ENCODE data around the gene NEDD4L.
A peak's percentile ranks its signal among the peaks of the same experiment; 100 is the strongest.

Gene NEDD4L

GRCh38 chr18:58349650-58350049, 305.6 kb downstream of the NEDD4L start:
- no peak for DNase-seq (ENCODE audit: low spot score)

GRCh38 chr18:58350526-58350925, 306.5 kb downstream of the NEDD4L start:
- no peak for DNase-seq (ENCODE audit: low spot score)

- no peak for DNase-seq (ENCODE audit: low spot score)
These were observed 307.8 kb downstream of the NEDD4L start for GRCh38 chr18:58351776-58352175.

- DNase-seq (ENCODE audit: low spot score), result no peak
These were observed 309.6 kb downstream of the NEDD4L start for GRCh38 chr18:58353581-58353980.

- DNase-seq (ENCODE audit: low spot score), result peak; percentile 72
These were observed 310.0 kb downstream of the NEDD4L start for GRCh38 chr18:58354051-58354450.

GRCh38 chr18:58354791-58355190, 310.8 kb downstream of the NEDD4L start:
- no peak for DNase-seq (ENCODE audit: low spot score)

GRCh38 chr18:58355243-58355642, 311.2 kb downstream of the NEDD4L start:
- DNase-seq (ENCODE audit: low spot score), result peak; percentile 57

GRCh38 chr18:58359218-58359617, 315.2 kb downstream of the NEDD4L start:
- peak; percentile 55 for DNase-seq (ENCODE audit: low spot score)

- DNase-seq (ENCODE audit: low spot score), result peak; percentile 6
These were observed 315.6 kb downstream of the NEDD4L start for GRCh38 chr18:58359620-58360019.

GRCh38 chr18:58360324-58360723, 316.3 kb downstream of the NEDD4L start:
- DNase-seq (ENCODE audit: low spot score), result no peak

- no peak for DNase-seq (ENCODE audit: low spot score)
These were observed 317.2 kb downstream of the NEDD4L start for GRCh38 chr18:58361212-58361611.

- DNase-seq (ENCODE audit: low spot score), result peak; percentile 86
These were observed 318.1 kb downstream of the NEDD4L start for GRCh38 chr18:58362027-58362575.

- no peak for DNase-seq (ENCODE audit: low spot score)
These were observed 318.8 kb downstream of the NEDD4L start for GRCh38 chr18:58362829-58363271.

GRCh38 chr18:58363767-58364540, 319.9 kb downstream of the NEDD4L start:
- peak; percentile 62 for DNase-seq (ENCODE audit: low spot score)

GRCh38 chr18:58364876-58365528, 321.0 kb downstream of the NEDD4L start:
- DNase-seq (ENCODE audit: low spot score), result peak; percentile 82

GRCh38 chr18:58367425-58368140, 323.6 kb downstream of the NEDD4L start:
- DNase-seq (ENCODE audit: low spot score), result no peak

GRCh38 chr18:58369616-58370015, 325.6 kb downstream of the NEDD4L start:
- DNase-seq (ENCODE audit: low spot score), result no peak

- DNase-seq (ENCODE audit: low spot score), result no peak
These were observed 326.1 kb downstream of the NEDD4L start for GRCh38 chr18:58370038-58370580.

GRCh38 chr18:58370612-58371011, 326.6 kb downstream of the NEDD4L start:
- no peak for DNase-seq (ENCODE audit: low spot score)

- DNase-seq (ENCODE audit: low spot score), result no peak
These were observed 329.5 kb downstream of the NEDD4L start for GRCh38 chr18:58373481-58373880.

GRCh38 chr18:58375051-58375450, 331.0 kb downstream of the NEDD4L start:
- DNase-seq (ENCODE audit: low spot score), result no peak
